K562 (cell line): ENCODE data around the gene MEAF6. TPM values are rescaled to one million over a fixed set of nuclear protein-coding genes. Genes with fewer than 3 reads are reported as not detected.

Source experiments
- CHD7 ChIP-seq: fragments of 200-600 bp; sonication (generic); IDR thresholded peaks from one replicate; pipeline ENCODE4 v1.6.1; 2012; ENCODE audit warnings: mild to moderate bottlenecking, low read depth, low read length, inconsistent platforms
- CREM ChIP-seq: IDR thresholded peaks from 2 replicates; pipeline ENCODE4 v1.6.1; 2014; ENCODE audit warnings: antibody characterized with exemption, low read depth
- FOXK1 ChIP-seq: sonication (generic); formaldehyde crosslinking; IDR thresholded peaks from 2 replicates; pipeline ENCODE4 v1.8.0; 2022; ENCODE audit warnings: missing genetic modification reagents, mild to moderate bottlenecking, borderline replicate concordance
- HDAC8 ChIP-seq: fragments of 450-650 bp; IDR thresholded peaks from 2 replicates; pipeline ENCODE4 v1.6.1; 2016; ENCODE audit warnings: mild to moderate bottlenecking, missing genetic modification characterization, moderate library complexity, missing compliant biosample characterization
- HEY1 ChIP-seq: fragments of 250-450 bp; sonication (Bioruptor Pico); IDR thresholded peaks from 2 replicates; pipeline ENCODE4 v1.5.0; 2020; ENCODE audit warnings: mild to moderate bottlenecking, moderate library complexity, borderline replicate concordance
- HNRNPK ChIP-seq: fragments of 200-400 bp; formaldehyde crosslinking; IDR thresholded peaks from one replicate; pipeline ENCODE4 v1.6.1; 2018; ENCODE audit warnings: mild to moderate bottlenecking, low read depth, low read length; ENCODE audit not compliant: poor library complexity, severe bottlenecking
- IFI16 ChIP-seq: fragments of 250-450 bp; sonication (Bioruptor Pico); IDR thresholded peaks from 2 replicates; pipeline ENCODE4 v2.1.2; 2022; ENCODE audit warnings: mild to moderate bottlenecking, inconsistent platforms
- NCOA4 ChIP-seq: fragments of 450-650 bp; IDR thresholded peaks from 2 replicates; pipeline ENCODE4 v1.6.1; 2018; ENCODE audit warnings: mild to moderate bottlenecking; ENCODE audit not compliant: partially characterized antibody
- NFIC ChIP-seq: fragments of 450-650 bp; IDR thresholded peaks from 2 replicates; pipeline ENCODE4 v1.6.1; 2017; ENCODE audit warnings: mild to moderate bottlenecking, inconsistent platforms
- POLR2H ChIP-seq: IDR thresholded peaks from 2 replicates; pipeline ENCODE4 v1.6.1; 2016; ENCODE audit warnings: missing genetic modification characterization, low read depth, mild to moderate bottlenecking, control low read depth, missing compliant biosample characterization, moderate library complexity
- RBFOX2 ChIP-seq: fragments of 200-400 bp; formaldehyde crosslinking; IDR thresholded peaks from 2 replicates; pipeline ENCODE4 v1.6.1; 2017; ENCODE audit warnings: low read depth, mild to moderate bottlenecking, low read length, moderate library complexity
- RNF219 ChIP-seq: fragments of 250-450 bp; sonication (Bioruptor Pico); IDR thresholded peaks from 2 replicates; pipeline ENCODE4 v1.5.0; 2022; ENCODE audit warnings: mild to moderate bottlenecking
- TRIM24 ChIP-seq, 2 experiments: fragments of 450-650 bp; IDR thresholded peaks; 2 replicates each; pipeline ENCODE4 v1.6.1; 2016
- ZFPM2 ChIP-seq: fragments of 250-450 bp; sonication (Bioruptor Pico); IDR thresholded peaks from 2 replicates; pipeline ENCODE4 v1.5.1; 2022; ENCODE audit warnings: mild to moderate bottlenecking
- ZNF12 ChIP-seq: sonication (generic); formaldehyde crosslinking; IDR thresholded peaks from 2 replicates; pipeline ENCODE4 v1.4.0; 2020; ENCODE audit warnings: mild to moderate bottlenecking, missing genetic modification reagents
- polyA plus RNA-seq, 8 experiments: library from polyadenylated mRNA; depleted of rRNA in 4 of 8; stranded (reverse) in 5 of 8; unstranded in 3 of 8; fragments of >200 nt; fragmentation: Nextera tagmentation in 2 of 8; fragmentation: Illumina TruSeq in 1 of 8; extraction: Ambion mirVana in 2 of 8; extraction: Trizol in 1 of 8; gene quantifications; 2 replicates each; pipeline versions ENCODE4 v1.2.1 to v1.2.3, GENCODE V29; 2011 to 2014; ENCODE audit warnings: inconsistent platforms in 1 of 8, missing spikeins in 1 of 8
- total RNA-seq, 7 experiments: library from RNA; depleted of rRNA in 6 of 7; stranded (reverse); fragments of >200 nt in 6 of 7; fragmentation: Illumina TruSeq in 2 of 7; extraction: Trizol in 2 of 7; gene quantifications; 2 replicates each; pipeline versions ENCODE4 v1.2.1 to v1.2.3, GENCODE V29; 2011 to 2021; ENCODE audit warnings: low replicate concordance in 1 of 7

MEAF6 gene
- total and polyA plus RNA-seq, 9 of the 15 experiments (the other 6 are each of a cell fraction or from before 2014, with no cell fraction given), result 55.0 to 151 (median 92.3) TPM

- no peak for TF ChIP-seq CHD7
- no peak for TF ChIP-seq NCOA4
- peak; percentile 77 for TF ChIP-seq RBFOX2
- TF ChIP-seq NFIC, result peak; percentile 47; the same call in 1 of the 2 replicates
- TF ChIP-seq ZFPM2 (CRISPR knock-in tag), result no peak
- peak in 1 of 2 experiments; percentile 84; a peak in 2 of 4 replicates for TF ChIP-seq TRIM24 (IDR thresholded peaks at IDR 0.05)
- no peak for TF ChIP-seq HDAC8 (tag)
- no peak for TF ChIP-seq RNF219 (CRISPR knock-in tag)
- TF ChIP-seq ZNF12 (CRISPR knock-in tag), result no peak
- TF ChIP-seq IFI16 (CRISPR knock-in tag), result no peak
- peak; percentile 87 for TF ChIP-seq CREM
- no peak for TF ChIP-seq HNRNPK
- TF ChIP-seq FOXK1 (CRISPR knock-in tag), result peak; percentile 95; the same call in 1 of the 2 replicates
- no peak for TF ChIP-seq HEY1 (CRISPR knock-in tag)
- no peak for TF ChIP-seq POLR2H (tag)
Measured at GRCh38 chr1:37479255-37480124, 35.1 kb downstream of the MEAF6 start (continued).
